Measurements from ENCODE around the gene SNED1.

DNA sequence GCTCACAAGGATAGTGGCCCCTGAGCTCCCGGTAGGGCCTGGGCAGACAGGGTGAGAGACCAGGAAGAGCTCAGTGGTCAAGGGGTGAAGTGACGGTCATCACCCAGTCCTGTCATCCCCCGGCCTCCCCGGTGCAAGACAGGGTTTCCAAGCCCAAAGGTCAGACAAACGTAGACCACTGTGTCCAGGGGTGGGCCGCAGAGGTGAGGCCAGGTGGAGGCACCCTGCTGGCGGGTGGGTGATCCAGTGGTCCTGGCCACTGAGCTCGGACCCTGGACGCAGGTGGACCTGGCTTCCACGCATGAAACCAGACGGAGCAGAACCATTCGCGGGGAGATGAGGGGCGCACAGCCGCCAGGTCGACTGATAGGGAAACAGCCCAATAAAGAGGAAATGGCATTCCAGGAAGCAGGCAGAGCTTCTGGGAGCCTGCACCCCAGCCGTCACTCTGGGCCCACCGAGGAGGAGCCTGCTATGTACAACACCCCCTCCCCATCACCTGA, 14.4 kb upstream of the SNED1 start:
- no peak for TF ChIP-seq POLR2AphosphoS5 (IDR thresholded peaks at IDR 0.05; ENCODE audit: low read depth, low read length)
- TF ChIP-seq POLR2A (IDR thresholded peaks at IDR 0.05; ENCODE audit: low read depth, low read length) = no peak
- no peak for TF ChIP-seq TAF1 (IDR thresholded peaks at IDR 0.05; ENCODE audit: low read depth, low read length)
- no peak for TF ChIP-seq SPI1 (IDR thresholded peaks at IDR 0.05; ENCODE audit: low read depth, low read length)
- TF ChIP-seq PAX5 (IDR thresholded peaks at IDR 0.05; ENCODE audit: insufficient read depth, low read length, severe bottlenecking) = no peak
- TF ChIP-seq POU2F2 (IDR thresholded peaks at IDR 0.05; ENCODE audit: low read depth, low read length) = no peak
